HG02642 (cell line): ENCODE measurements around the gene SAXO1.

Experiments used
- ATAC-seq: cut with Tn5 transposase; IDR thresholded peaks from one replicate; pipeline ENCODE4 v1.9.1; 2021; ENCODE audit warnings: mild to moderate bottlenecking; ENCODE audit not compliant: unreplicated experiment, poor library complexity

SAXO1 gene

DNA sequence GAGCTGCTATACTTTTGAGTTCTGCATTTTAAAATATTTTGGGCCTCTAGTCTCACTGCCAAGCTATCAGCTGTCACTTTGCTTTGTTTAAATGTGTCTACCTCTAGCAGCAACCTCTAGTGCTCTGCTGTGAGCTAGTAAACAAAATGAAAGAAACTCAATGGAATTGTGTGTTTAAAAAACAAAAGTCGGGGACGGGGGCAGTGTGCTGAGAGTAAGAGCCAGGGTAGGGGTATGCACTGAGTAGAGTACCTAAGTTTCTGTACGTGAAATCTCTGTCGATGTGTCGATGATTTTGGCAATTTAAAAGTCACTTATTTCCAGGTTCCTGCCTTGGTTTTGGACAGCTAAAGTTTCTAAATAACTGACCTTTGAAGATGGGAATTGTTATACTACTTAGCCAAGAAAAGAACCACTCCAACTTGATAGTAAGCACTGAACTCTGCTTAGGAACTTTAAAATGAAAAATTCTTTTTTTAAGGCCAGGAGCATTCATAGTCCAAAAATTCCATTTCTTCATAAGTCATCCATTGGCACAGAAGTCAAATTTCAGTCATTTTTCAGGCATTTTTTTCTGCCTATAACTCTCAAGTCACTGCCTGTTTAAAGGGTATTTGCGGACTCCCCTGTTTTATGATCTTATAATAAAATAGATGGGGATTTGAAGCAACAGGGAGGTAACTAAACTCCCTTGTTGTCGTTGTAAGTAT is 111.5 kb downstream of the SAXO1 start:
- ATAC-seq = no peak

GRCh38 chr9:18920141-18921084 is 112.6 kb downstream of the SAXO1 start:
- no peak for ATAC-seq

DNA sequence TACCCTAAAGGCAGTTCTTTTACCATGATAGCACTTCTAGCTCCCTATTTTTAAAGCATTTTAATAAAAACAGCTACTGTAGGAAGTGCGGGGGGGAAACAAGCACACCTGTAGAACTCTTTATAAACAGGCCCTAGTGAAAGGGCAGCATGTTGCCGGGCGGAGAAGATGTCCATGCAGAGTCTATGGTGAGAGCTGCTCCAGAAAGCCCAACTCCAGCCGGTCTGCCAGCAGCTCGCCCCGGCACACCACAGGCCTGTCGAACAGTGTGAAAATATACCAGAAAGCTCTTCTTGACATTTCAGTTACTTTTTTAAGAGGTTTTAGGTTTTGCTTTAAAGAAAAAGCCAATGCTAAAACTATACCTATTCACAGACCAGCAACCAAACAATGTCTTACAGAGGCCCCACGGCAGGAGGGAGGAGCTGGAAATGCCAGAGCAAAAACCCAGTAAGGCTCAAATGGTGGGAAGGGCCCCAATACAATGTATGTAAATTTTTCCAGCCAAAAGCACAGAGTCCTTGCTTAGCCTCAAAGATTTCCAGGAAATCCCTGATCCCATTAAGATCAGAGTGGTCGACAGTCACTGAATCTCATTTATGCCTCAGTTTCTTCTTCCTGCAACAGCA is 121.2 kb downstream of the SAXO1 start:
- ATAC-seq = no peak

DNA sequence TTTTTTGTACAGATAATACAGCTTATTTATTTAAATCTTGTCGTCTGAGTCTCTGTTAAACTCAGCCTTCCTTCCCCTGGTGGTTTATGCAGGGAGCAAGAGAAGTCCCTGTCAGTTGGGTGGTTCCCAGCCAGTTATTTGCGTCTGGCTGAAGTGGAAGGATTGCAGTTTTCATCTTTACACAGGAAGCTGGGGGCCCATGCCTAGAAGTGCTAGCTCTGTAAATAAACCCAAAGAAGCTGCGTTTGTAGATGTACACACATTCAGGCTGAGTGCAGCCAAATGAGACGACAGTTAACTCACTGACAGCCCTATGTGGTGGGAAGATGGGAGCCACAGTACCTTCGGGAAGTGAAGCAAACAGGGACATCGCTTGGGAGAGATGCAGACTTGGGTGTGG is 122.1 kb downstream of the SAXO1 start:
- no peak for ATAC-seq

DNA sequence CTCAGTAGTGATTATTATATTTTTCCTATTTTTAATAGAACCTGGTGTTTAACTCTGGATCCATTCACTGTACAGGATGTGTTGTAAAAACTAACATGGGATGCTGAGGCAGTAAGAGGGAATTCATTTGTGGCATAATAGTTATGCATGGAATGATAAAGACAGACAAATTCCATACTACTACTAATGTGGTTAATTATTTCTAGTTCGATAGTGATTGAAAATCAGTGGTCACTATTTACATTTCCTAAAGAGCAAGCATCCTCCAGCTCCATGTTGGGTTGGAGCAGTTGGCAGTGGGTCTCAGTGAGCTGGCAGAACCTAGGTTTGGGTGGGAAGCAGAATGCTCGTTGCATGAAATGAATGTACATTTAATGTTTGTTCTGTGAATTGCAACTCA is 122.6 kb downstream of the SAXO1 start:
- no peak for ATAC-seq

GRCh38 chr9:18909140-18910018 is 123.6 kb downstream of the SAXO1 start:
- no peak for ATAC-seq

GRCh38 chr9:18907927-18908625 is 124.9 kb downstream of the SAXO1 start:
- ATAC-seq = no peak

- no peak for ATAC-seq
Observed at GRCh38 chr9:18906656-18907395, 126.2 kb downstream of the SAXO1 start.

DNA sequence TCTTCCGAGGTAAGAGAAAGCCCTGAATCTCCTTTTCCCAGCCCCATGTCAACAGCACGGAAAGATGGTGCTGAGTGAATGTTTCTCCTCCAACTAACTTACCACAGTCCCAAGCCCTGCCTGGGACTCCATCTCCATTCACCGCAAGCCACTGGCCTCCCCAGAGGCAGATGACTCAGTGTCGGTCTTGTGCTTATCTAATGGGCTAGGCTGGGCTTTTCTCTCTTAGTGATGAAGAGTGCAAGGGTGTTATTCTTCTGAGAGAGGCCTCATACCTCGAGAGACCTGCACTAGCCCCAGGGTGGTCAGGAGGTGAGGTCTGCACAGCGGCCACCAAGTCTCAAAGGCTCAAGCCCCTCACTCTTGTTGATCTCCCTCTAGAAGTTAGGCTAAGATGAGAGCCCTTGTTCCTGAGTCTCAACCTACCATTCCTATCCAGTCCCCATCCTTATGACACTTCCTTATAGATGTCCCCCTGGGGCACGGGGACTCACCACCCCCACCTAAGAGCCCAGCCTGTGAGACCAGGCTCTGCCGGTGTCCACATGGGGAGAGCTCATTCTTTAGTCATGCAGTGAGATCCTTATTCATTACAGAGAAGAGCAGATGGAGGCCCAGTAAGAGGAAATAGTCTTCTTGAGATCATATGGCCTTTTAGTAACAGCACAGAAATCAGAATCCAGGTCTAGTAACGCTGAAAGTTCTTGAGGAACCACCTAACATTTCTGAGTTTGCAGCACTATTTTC is 127.0 kb downstream of the SAXO1 start:
- ATAC-seq = no peak

DNA sequence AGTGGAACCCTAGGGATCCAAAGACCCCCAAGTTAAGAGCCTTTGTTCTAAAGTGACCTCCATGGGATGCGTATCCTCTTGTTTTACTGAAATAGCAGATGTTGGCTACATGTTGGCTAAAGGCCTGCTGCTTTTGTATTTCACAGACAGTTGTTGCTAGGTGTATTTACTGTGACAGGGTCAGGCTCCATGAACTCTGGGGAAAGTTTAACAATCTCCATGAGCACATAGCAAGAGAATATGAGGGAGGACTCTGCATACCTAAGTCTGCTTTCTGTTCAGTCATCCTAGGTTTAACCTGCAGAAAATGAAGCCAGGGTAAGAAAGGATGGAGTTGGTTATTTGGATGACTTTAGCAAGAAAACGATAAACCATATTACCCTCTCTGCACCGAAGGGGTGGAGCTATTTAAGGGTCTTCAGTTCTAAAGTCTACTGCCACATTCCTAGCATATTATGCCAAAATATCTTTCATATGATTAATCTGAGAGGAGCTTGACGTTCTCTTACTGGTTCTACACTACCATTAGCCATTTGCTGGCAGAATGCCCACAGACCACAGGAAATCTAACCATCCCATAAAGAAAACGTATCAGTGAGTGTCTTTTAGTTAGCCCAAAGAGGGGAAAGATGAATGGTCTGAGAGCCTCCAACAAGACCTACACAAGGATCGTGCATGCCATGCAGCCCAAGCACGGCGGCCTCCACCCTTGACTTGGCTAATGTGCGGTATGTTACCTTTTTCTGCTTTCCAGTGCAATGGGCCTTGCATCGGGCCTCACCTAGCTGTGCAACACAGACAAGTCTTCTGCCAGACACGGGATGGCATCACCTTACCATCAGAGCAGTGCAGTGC is 127.8 kb downstream of the SAXO1 start:
- no peak for ATAC-seq

GRCh38 chr9:18903450-18903849 is 129.6 kb downstream of the SAXO1 start:
- ATAC-seq = no peak

DNA sequence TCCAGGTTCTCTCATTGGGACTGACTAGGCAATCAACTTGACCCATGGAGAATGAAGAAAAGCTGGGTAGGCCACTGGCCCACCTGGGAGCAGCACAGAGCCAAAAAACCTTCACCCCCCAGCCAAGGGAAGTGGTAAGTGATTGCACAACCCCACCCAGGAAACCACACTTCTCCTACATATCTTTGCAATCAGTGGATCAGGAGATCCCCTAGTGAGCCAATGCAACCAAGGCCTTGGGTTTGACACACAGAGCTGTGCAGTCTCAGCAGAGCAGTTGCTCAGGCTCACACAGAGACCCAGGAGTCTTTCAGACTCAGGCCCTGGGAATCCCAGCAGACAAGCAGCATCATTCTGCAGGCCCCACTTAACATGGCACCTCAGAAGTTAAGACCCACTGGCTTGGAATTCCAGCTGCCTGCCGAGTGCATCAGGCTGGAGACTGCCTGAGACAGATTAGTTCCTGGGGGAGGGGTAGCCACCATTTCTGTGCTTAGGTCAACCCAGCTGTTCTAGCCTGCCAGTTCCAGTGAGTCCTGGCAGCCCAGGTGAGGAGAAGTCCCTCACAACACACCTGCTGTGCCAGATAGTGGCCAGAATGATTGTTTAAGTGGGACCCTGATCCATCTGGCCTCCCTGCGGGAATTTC is 136.4 kb downstream of the SAXO1 start:
- ATAC-seq = no peak

DNA sequence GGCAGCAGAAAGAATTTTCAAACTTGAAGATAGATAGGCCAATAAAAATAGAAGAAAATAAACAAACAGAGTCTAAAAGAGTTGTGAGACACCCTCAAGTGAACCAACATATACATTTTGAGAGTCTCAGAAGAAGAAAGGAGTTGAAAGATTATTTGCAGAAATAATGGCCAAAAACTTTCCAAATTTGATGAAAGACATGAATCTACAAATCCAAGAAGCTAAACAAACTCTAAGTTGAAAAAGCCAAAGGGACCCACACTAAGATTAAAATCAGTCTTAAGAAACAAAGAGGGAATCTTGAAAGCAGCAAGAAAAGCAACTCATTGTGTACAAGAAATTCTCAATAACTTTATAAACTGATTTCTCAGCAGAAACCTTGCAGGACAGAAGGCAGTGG is 137.0 kb downstream of the SAXO1 start:
- ATAC-seq = no peak

GRCh38 chr9:18893491-18893890 is 139.5 kb downstream of the SAXO1 start:
- ATAC-seq = no peak

- ATAC-seq = no peak
Observed at GRCh38 chr9:18893046-18893445, 140.0 kb downstream of the SAXO1 start.

- ATAC-seq = no peak
Observed at GRCh38 chr9:18891946-18892670, 140.9 kb downstream of the SAXO1 start.
